Osteoblast (primary cell): ENCODE data around the gene LRRFIP1. TPM values are rescaled to one million over a fixed set of nuclear protein-coding genes. Genes with fewer than 3 reads are reported as not detected.

Experiments
- DNase-seq: peaks from one replicate; pipeline ENCODE4 v3.0.0; 2011; ENCODE audit warnings: low spot score, mixed read lengths; ENCODE audit not compliant: insufficient read length; ENCODE audit errors: missing footprints
- H2AFZ ChIP-seq: 2 replicates; pipeline ENCODE4 v1.6.0; 2011; ENCODE audit warnings: mild to moderate bottlenecking, low read length
- H3K27ac ChIP-seq: 2 replicates; pipeline ENCODE4 v1.5.1; 2011; ENCODE audit warnings: mild to moderate bottlenecking, low read depth, low read length, moderate library complexity
- H3K27me3 ChIP-seq: 2 replicates; pipeline ENCODE4 v1.6.0; 2012; ENCODE audit warnings: mild to moderate bottlenecking, control low read depth, inconsistent platforms, low read length, moderate library complexity; ENCODE audit not compliant: insufficient read depth
- H3K36me3 ChIP-seq: 2 replicates; pipeline ENCODE4 v1.5.1; 2011; ENCODE audit warnings: mild to moderate bottlenecking, low read length, control low read depth, moderate library complexity; ENCODE audit not compliant: insufficient read depth
- H3K4me1 ChIP-seq: 2 replicates; pipeline ENCODE4 v1.5.1; 2011; ENCODE audit warnings: mild to moderate bottlenecking, low read length, control low read depth, moderate library complexity; ENCODE audit not compliant: insufficient read depth
- H3K4me2 ChIP-seq: 2 replicates; pipeline ENCODE4 v1.6.0; 2011; ENCODE audit warnings: mild to moderate bottlenecking, low read length; ENCODE audit not compliant: insufficient read depth
- H3K4me3 ChIP-seq: fragments of 200-600 bp; sonication (generic); 3 replicates; pipeline ENCODE4 v1.5.1; 2012; ENCODE audit warnings: mild to moderate bottlenecking, low read length, inconsistent platforms; ENCODE audit not compliant: insufficient read depth
- H3K79me2 ChIP-seq: 2 replicates; pipeline ENCODE4 v1.6.0; 2012; ENCODE audit warnings: mild to moderate bottlenecking, low read length, control low read depth, inconsistent platforms; ENCODE audit not compliant: insufficient read depth
- H3K9me3 ChIP-seq: 2 replicates; pipeline ENCODE4 v1.5.1; 2011; ENCODE audit warnings: low read depth, low read length, control low read depth
- H4K20me1 ChIP-seq: 2 replicates; pipeline ENCODE4 v1.6.0; 2012; ENCODE audit warnings: mild to moderate bottlenecking, low read length, control low read depth; ENCODE audit not compliant: insufficient read depth
- total RNA-seq: library from RNA; depleted of rRNA; stranded (reverse); fragments of >200 nt; gene quantifications from 2 replicates; pipeline ENCODE4 v1.2.3, GENCODE V29; 2012
- TF ChIP-seq, protein P1 (sequence below): IDR thresholded peaks from 2 replicates; pipeline ENCODE4 v1.5.1; 2011; ENCODE audit warnings: mild to moderate bottlenecking, low read depth, low read length, moderate library complexity; ENCODE audit errors: extremely low read depth

LRRFIP1 gene
- total RNA-seq, 1 donor = 51.8 TPM

DNA sequence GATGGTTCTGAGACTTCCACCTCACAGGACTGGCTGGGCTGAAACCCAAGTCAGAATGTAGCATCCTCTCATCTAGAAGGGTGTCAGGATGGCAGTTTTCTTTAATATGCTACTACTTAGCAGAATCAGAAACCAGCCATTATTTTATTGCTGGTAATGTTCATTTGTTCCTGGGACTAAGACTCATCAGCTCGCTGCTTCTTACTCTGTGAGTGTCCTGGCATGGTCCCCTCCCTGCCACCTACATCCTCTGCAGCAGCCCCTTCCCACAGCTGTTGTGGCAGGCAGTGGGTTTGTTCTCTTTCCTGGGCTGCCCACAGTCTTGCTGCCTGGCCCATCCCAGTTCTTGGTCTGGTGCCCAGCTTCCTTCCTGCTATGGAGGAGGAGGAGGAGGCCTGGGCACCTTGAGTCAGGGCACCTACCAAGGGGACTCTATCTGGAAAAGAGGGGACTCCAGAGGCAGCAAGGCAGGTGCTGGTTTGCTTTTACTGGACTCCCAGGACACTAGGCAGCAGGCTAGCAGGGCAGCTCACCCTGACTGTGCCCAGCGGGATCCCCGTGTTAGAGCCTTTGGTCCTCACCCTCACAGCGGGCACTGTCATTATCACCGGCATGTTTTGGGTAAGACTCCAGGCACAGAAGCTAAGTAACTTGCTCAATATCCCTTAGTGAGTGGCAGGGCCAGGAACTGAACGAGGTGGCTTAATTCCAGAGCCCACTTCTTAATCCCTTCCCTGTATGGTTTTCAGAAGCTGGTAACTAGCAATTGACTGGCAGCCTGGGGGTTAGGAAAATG, 62.1 kb downstream of the LRRFIP1 start:
- Histone ChIP-seq H3K27me3 (no peaks in the 10 kb centered on the region), H3K4me3 (no peak overlapping the region), H3K79me2 (peaks cover 28% of the 10 kb centered on the region), H2AFZ (no peak overlapping the region), H3K4me2 (no peak overlapping the region), H3K9me3 (no peaks in the 10 kb centered on the region), H4K20me1 (peaks cover 6% of the 10 kb centered on the region), H3K27ac (peak overlapping the region; percentile 99), H3K4me1 (peaks cover 36% of the 10 kb centered on the region), H3K36me3 (no peaks in the 10 kb centered on the region)
- TF ChIP-seq, protein P1, sequence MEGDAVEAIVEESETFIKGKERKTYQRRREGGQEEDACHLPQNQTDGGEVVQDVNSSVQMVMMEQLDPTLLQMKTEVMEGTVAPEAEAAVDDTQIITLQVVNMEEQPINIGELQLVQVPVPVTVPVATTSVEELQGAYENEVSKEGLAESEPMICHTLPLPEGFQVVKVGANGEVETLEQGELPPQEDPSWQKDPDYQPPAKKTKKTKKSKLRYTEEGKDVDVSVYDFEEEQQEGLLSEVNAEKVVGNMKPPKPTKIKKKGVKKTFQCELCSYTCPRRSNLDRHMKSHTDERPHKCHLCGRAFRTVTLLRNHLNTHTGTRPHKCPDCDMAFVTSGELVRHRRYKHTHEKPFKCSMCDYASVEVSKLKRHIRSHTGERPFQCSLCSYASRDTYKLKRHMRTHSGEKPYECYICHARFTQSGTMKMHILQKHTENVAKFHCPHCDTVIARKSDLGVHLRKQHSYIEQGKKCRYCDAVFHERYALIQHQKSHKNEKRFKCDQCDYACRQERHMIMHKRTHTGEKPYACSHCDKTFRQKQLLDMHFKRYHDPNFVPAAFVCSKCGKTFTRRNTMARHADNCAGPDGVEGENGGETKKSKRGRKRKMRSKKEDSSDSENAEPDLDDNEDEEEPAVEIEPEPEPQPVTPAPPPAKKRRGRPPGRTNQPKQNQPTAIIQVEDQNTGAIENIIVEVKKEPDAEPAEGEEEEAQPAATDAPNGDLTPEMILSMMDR = no peak
- DNase-seq = no peak

- H3K4me1 ChIP-seq = peaks cover 52% of the 10 kb centered on the region
- H3K4me2 ChIP-seq = peak overlapping the region; percentile 79
- H3K27me3 ChIP-seq = no peaks in the 10 kb centered on the region
- peaks cover 6% of the 10 kb centered on the region for H4K20me1 ChIP-seq
- DNase-seq = peak; percentile 78
- no peaks in the 10 kb centered on the region for H3K9me3 ChIP-seq
- peak overlapping the region; percentile 4 for H2AFZ ChIP-seq
- H3K36me3 ChIP-seq = no peaks in the 10 kb centered on the region
- peaks cover 40% of the 10 kb centered on the region for H3K79me2 ChIP-seq
- H3K27ac ChIP-seq = no peak overlapping the region
- H3K4me3 ChIP-seq = peak overlapping the region; percentile 74
- TF ChIP-seq, protein P1 = no peak
Measured at GRCh38 chr2:237691029-237691907, 63.9 kb downstream of the LRRFIP1 start.

- TF ChIP-seq, protein P1 = no peak
- peaks cover 44% of the 10 kb centered on the region for H3K79me2 ChIP-seq
- H2AFZ ChIP-seq = peak overlapping the region; percentile 8
Measured at GRCh38 chr2:237691908-237692600, 64.7 kb downstream of the LRRFIP1 start.

More at GRCh38 chr2:237691908-237692600, 64.7 kb downstream of the LRRFIP1 start:
- H3K27ac ChIP-seq = peak overlapping the region; percentile 82
- H4K20me1 ChIP-seq = peaks cover 6% of the 10 kb centered on the region
- no peaks in the 10 kb centered on the region for H3K27me3 ChIP-seq
- H3K4me3 ChIP-seq = peak overlapping the region; percentile 91
- DNase-seq = peak; percentile 97
- no peaks in the 10 kb centered on the region for H3K9me3 ChIP-seq
- H3K4me1 ChIP-seq = peaks cover 55% of the 10 kb centered on the region
- no peaks in the 10 kb centered on the region for H3K36me3 ChIP-seq
- H3K4me2 ChIP-seq = peak overlapping the region; percentile 96
